CD4-positive, alpha-beta T cell treated with Interleukin-4 for 4 hours (primary cell): ENCODE results near the gene TSPAN3.

Experiments
- DNase-seq: peaks from one replicate; pipeline ENCODE4 v3.0.0-alpha.2; 2020

TSPAN3 gene

GRCh38 chr15:77070495-77071304 is at the start of gene TSPAN3:
Gene TSPAN3 (minus strand): TSS chr15:77071109. CDS start chr15:77070954, 155 bp downstream.
- peak; percentile 90 for DNase-seq

- DNase-seq = no peak
These were observed 49.7 kb upstream of the TSPAN3 start for GRCh38 chr15:77120576-77120975.

GRCh38 chr15:77119446-77119845 is 48.5 kb upstream of the TSPAN3 start:
- no peak for DNase-seq

- DNase-seq = peak; percentile 49
These were observed 48.0 kb upstream of the TSPAN3 start for GRCh38 chr15:77118882-77119321.

GRCh38 chr15:77115179-77115578 is 44.3 kb upstream of the TSPAN3 start:
- no peak for DNase-seq

GRCh38 chr15:77112838-77113504 is 42.1 kb upstream of the TSPAN3 start:
- DNase-seq = no peak

GRCh38 chr15:77111789-77112188 is 40.9 kb upstream of the TSPAN3 start:
- no peak for DNase-seq

GRCh38 chr15:77107531-77108355 is 36.8 kb upstream of the TSPAN3 start:
- DNase-seq = peak; percentile 8

GRCh38 chr15:77107068-77107467 is 36.2 kb upstream of the TSPAN3 start:
- DNase-seq = no peak

GRCh38 chr15:77104155-77104554 is 33.2 kb upstream of the TSPAN3 start:
- DNase-seq = no peak

GRCh38 chr15:77099741-77100463 is 29.0 kb upstream of the TSPAN3 start:
- DNase-seq = no peak

- DNase-seq = no peak
These were observed 27.7 kb upstream of the TSPAN3 start for GRCh38 chr15:77098572-77098971.

GRCh38 chr15:77097921-77098320 is 27.0 kb upstream of the TSPAN3 start:
- DNase-seq = no peak

- no peak for DNase-seq
These were observed 26.4 kb upstream of the TSPAN3 start for GRCh38 chr15:77097248-77097721.

- DNase-seq = no peak
These were observed 25.6 kb upstream of the TSPAN3 start for GRCh38 chr15:77096541-77096940.

GRCh38 chr15:77096138-77096537 is 25.2 kb upstream of the TSPAN3 start:
- DNase-seq = no peak

- no peak for DNase-seq
These were observed 23.6 kb upstream of the TSPAN3 start for GRCh38 chr15:77094397-77095030.

- no peak for DNase-seq
These were observed 22.5 kb upstream of the TSPAN3 start for GRCh38 chr15:77093436-77093835.

- DNase-seq = no peak
These were observed 20.2 kb upstream of the TSPAN3 start for GRCh38 chr15:77091097-77091496.

GRCh38 chr15:77087213-77087612 is 16.3 kb upstream of the TSPAN3 start:
- no peak for DNase-seq

- DNase-seq = no peak
These were observed 14.4 kb upstream of the TSPAN3 start for GRCh38 chr15:77085297-77085696.

GRCh38 chr15:77084436-77084835 is 13.5 kb upstream of the TSPAN3 start:
- DNase-seq = no peak
